WTC11 (cell line): ENCODE measurements around the gene IQCE.

Source experiments
- FOXP1 ChIP-seq: sonication (generic); formaldehyde crosslinking; IDR thresholded peaks from 2 replicates; pipeline ENCODE4 v1.8.0; 2022; ENCODE audit warnings: missing genetic modification reagents, mild to moderate bottlenecking, moderate library complexity, borderline replicate concordance
- TF ChIP-seq, protein P1 (sequence below): sonication (generic); formaldehyde crosslinking; IDR thresholded peaks from 2 replicates; pipeline ENCODE4 v1.8.0; 2022; ENCODE audit warnings: mild to moderate bottlenecking, missing genetic modification reagents

DNA sequence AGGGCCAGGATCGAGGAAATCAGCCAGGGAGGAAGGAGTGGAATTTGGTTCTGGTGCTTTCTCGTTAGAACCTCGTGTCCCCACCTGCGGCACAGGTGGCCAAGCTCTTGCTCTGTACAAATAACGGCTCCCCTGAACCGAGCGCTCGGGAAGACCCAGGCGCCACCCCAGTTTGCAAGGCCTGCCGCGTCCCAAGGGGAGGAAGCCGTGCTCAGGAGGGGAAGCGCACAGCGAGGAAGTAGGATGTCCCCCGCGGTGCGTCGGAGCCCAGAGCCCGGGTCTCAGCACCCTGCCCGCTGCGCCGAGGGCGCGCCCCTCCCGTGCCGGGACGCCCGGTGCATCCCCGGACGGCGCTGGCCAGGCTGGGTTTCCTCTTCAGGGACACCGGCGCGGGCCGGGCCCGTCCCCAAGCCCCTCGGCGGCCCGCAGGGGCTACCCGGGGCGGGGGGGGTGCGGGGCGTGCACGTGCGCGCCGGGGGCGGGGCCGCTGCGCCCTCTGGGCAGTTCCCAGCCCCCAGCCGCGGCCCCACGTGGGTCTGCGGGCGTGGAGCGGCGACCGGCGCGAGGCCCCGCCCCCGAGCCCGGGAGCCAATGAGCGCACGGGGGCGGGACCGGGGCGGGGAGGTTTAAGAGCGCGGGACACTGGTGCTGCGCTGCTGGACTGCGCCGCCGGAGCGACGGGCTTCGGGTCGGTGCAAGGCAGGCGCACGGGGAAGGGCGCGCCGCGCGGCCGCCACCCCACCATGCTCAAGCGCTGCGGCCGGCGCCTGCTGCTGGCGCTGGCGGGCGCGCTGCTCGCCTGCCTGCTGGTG lies 39.5 kb upstream of the IQCE start, which contains the start of gene LFNG:
- TF ChIP-seq, protein P1, sequence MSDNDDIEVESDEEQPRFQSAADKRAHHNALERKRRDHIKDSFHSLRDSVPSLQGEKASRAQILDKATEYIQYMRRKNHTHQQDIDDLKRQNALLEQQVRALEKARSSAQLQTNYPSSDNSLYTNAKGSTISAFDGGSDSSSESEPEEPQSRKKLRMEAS (CRISPR knock-in tag) = peak; percentile 16; the same call in 1 of the 2 replicates
- TF ChIP-seq FOXP1 (CRISPR knock-in tag) = no peak; the same call in none of the 2 replicates
